HG03565 (cell line): ENCODE measurements around the gene PLCL1.
"Not testable (repeated sequence)": the region's sequence is repeated elsewhere in the genome, so short reads cannot be mapped to it uniquely, and the experiment has no call there.

Experiments
- ATAC-seq: cut with Tn5 transposase; IDR thresholded peaks from one replicate; pipeline ENCODE4 v1.9.1; 2021; ENCODE audit warnings: mild to moderate bottlenecking, moderate library complexity; ENCODE audit not compliant: unreplicated experiment

The PLCL1 gene

GRCh38 chr2:198146346-198146940 is 342.1 kb downstream of the PLCL1 start:
- no peak for ATAC-seq

GRCh38 chr2:198157314-198157713 is 352.9 kb downstream of the PLCL1 start:
- ATAC-seq = no peak

GRCh38 chr2:198161151-198161550 is 356.8 kb downstream of the PLCL1 start:
- ATAC-seq = no peak

- ATAC-seq = no peak
Measured at GRCh38 chr2:198162276-198162675, 357.9 kb downstream of the PLCL1 start.

GRCh38 chr2:198164843-198165242 is 360.4 kb downstream of the PLCL1 start:
- no peak for ATAC-seq

GRCh38 chr2:198165289-198165688 is 360.9 kb downstream of the PLCL1 start:
- ATAC-seq = no peak

- ATAC-seq = no peak
Measured at GRCh38 chr2:198167346-198167745, 363.0 kb downstream of the PLCL1 start.

GRCh38 chr2:198168651-198169050 is 364.3 kb downstream of the PLCL1 start:
- ATAC-seq = no peak

- no peak for ATAC-seq
Measured at GRCh38 chr2:198173242-198173641, 368.8 kb downstream of the PLCL1 start.

- no peak for ATAC-seq
Measured at GRCh38 chr2:198173864-198174263, 369.5 kb downstream of the PLCL1 start.

- no peak for ATAC-seq
Measured at GRCh38 chr2:198175271-198175670, 370.9 kb downstream of the PLCL1 start.

- ATAC-seq = no peak
Measured at GRCh38 chr2:198177040-198177439, 372.6 kb downstream of the PLCL1 start.

- no peak for ATAC-seq
Measured at GRCh38 chr2:198178766-198179165, 374.4 kb downstream of the PLCL1 start.

GRCh38 chr2:198186257-198186656 is 381.9 kb downstream of the PLCL1 start:
- no peak for ATAC-seq

GRCh38 chr2:198187841-198188240 is 383.4 kb downstream of the PLCL1 start:
- ATAC-seq = no peak

GRCh38 chr2:198188982-198189381 is 384.6 kb downstream of the PLCL1 start:
- ATAC-seq = no peak

GRCh38 chr2:198191651-198192050 is 387.3 kb downstream of the PLCL1 start:
- no peak for ATAC-seq

- not testable (repeated sequence) for ATAC-seq
Measured at GRCh38 chr2:198196556-198196955, 392.2 kb downstream of the PLCL1 start.
